ENCODE data around the gene MARCHF10.

The MARCHF10 gene

GRCh38 chr17:62676952-62677596, 131.0 kb downstream of the MARCHF10 start:
- DNase-seq (ENCODE audit: low read depth), result no peak

GRCh38 chr17:62676231-62676943, 131.7 kb downstream of the MARCHF10 start:
- no peak for DNase-seq (ENCODE audit: low read depth)

- no peak for DNase-seq (ENCODE audit: low read depth)
Measured at GRCh38 chr17:62675701-62676100, 132.4 kb downstream of the MARCHF10 start.

- DNase-seq (ENCODE audit: low read depth), result no peak
Measured at GRCh38 chr17:62675260-62675659, 132.9 kb downstream of the MARCHF10 start.

GRCh38 chr17:62674841-62675240, 133.3 kb downstream of the MARCHF10 start:
- no peak for DNase-seq (ENCODE audit: low read depth)

GRCh38 chr17:62674363-62674739, 133.8 kb downstream of the MARCHF10 start:
- no peak for DNase-seq (ENCODE audit: low read depth)

- no peak for DNase-seq (ENCODE audit: low read depth)
Measured at GRCh38 chr17:62673614-62674362, 134.3 kb downstream of the MARCHF10 start.

- no peak for DNase-seq (ENCODE audit: low read depth)
Measured at GRCh38 chr17:62672957-62673356, 135.2 kb downstream of the MARCHF10 start.

- DNase-seq (ENCODE audit: low read depth), result no peak
Measured at GRCh38 chr17:62671553-62671952, 136.6 kb downstream of the MARCHF10 start.

- no peak for DNase-seq (ENCODE audit: low read depth)
Measured at GRCh38 chr17:62670202-62670821, 137.8 kb downstream of the MARCHF10 start.

- no peak for DNase-seq (ENCODE audit: low read depth)
Measured at GRCh38 chr17:62668091-62668804, 139.9 kb downstream of the MARCHF10 start.

- DNase-seq (ENCODE audit: low read depth), result no peak
Measured at GRCh38 chr17:62666801-62667591, 141.1 kb downstream of the MARCHF10 start.

- DNase-seq (ENCODE audit: low read depth), result no peak
Measured at GRCh38 chr17:62666061-62666800, 141.9 kb downstream of the MARCHF10 start.

GRCh38 chr17:62665599-62665998, 142.5 kb downstream of the MARCHF10 start:
- no peak for DNase-seq (ENCODE audit: low read depth)

GRCh38 chr17:62664336-62665120, 143.6 kb downstream of the MARCHF10 start:
- no peak for DNase-seq (ENCODE audit: low read depth)

GRCh38 chr17:62663304-62663703, 144.8 kb downstream of the MARCHF10 start:
- DNase-seq (ENCODE audit: low read depth), result no peak

- no peak for DNase-seq (ENCODE audit: low read depth)
Measured at GRCh38 chr17:62662855-62663254, 145.3 kb downstream of the MARCHF10 start.

GRCh38 chr17:62661337-62661736, 146.8 kb downstream of the MARCHF10 start:
- DNase-seq (ENCODE audit: low read depth), result no peak

GRCh38 chr17:62660629-62661118, 147.4 kb downstream of the MARCHF10 start:
- no peak for DNase-seq (ENCODE audit: low read depth)

All from activated T-cell treated with anti-CD3 and anti-CD28 coated beads for 1 hour (primary cell).